Measurements from ENCODE around the gene COPB1. TPM values are rescaled to one million over a fixed set of nuclear protein-coding genes. Genes with fewer than 3 reads are reported as not detected.

Gene COPB1
- total and polyA plus RNA-seq, 2 of the 13 experiments (the other 11 are each of a cell fraction or from before 2014, with no cell fraction given), result 114 to 195 TPM

GRCh38 chr11:14519917-14520746, 20.5 kb upstream of the COPB1 start, which contains the start of gene PSMA1 (continued):
- TF ChIP-seq MXI1 (IDR thresholded peaks at IDR 0.05; ENCODE audit: borderline replicate concordance, low read depth, low read length) (peak; percentile 60; the same call in 1 of the 3 replicates), KDM5A (IDR thresholded peaks at IDR 0.05; ENCODE audit: borderline replicate concordance, low read length) (peak; percentile 80), ZNF34 (CRISPR knock-in tag; IDR thresholded peaks at IDR 0.05; ENCODE audit: borderline replicate concordance) (0 out of 2 replicates have a peak, but pooled peaks have one; percentile 64), ZNF276 (CRISPR knock-in tag; IDR thresholded peaks at IDR 0.05; ENCODE audit: low read depth) (peak; percentile 98), AFF4 (CRISPR knock-in tag; IDR thresholded peaks at IDR 0.05) (no peak), ZNF569 (CRISPR knock-in tag; IDR thresholded peaks at IDR 0.05; ENCODE audit: borderline replicate concordance) (peak; percentile 19; the same call in 1 of the 2 replicates), ARNT2 (CRISPR knock-in tag; IDR thresholded peaks at IDR 0.05; ENCODE audit: low read depth) (peak; percentile 92), ESRRA (CRISPR knock-in tag; IDR thresholded peaks at IDR 0.05; ENCODE audit: low read depth) (peak; percentile 44; the same call in 1 of the 2 replicates), SOX5 (CRISPR knock-in tag; IDR thresholded peaks at IDR 0.05; ENCODE audit: borderline replicate concordance) (peak; percentile 54; the same call in 1 of the 2 replicates), HNRNPL (IDR thresholded peaks at IDR 0.05; ENCODE audit: low read depth, low read length) (peak; percentile 60; the same call in 1 of the 2 replicates), REPIN1 (CRISPR knock-in tag; IDR thresholded peaks at IDR 0.05; ENCODE audit: borderline replicate concordance, low read depth) (peak; percentile 95), ZNF776 (CRISPR knock-in tag; IDR thresholded peaks at IDR 0.05) (peak; percentile 89; the same call in 1 of the 2 replicates), SOX13 (IDR thresholded peaks at IDR 0.05) (no peak), SOX13 (CRISPR knock-in tag; conservative IDR thresholded peaks at IDR 0.05 in 1 of 2, IDR thresholded peaks at IDR 0.05 in 1 of 2) (peak in 1 of 2 experiments; percentile 35; a peak in 1 of 4 replicates), LCORL (IDR thresholded peaks at IDR 0.05) (peak; percentile 85), LCORL (CRISPR knock-in tag; IDR thresholded peaks at IDR 0.05) (peak; percentile 55; the same call in 1 of the 2 replicates), ZBTB3 (CRISPR knock-in tag; IDR thresholded peaks at IDR 0.05; ENCODE audit: borderline replicate concordance, low read depth) (0 out of 2 replicates have a peak, but pooled peaks have one; percentile 50), HDAC2 (CRISPR knock-in tag; IDR thresholded peaks at IDR 0.05) (peak; percentile 71), ZNF501 (CRISPR knock-in tag; IDR thresholded peaks at IDR 0.05) (peak; percentile 87), TGIF2 (CRISPR knock-in tag; IDR thresholded peaks at IDR 0.05) (peak; percentile 56; the same call in 1 of the 2 replicates), FOXP4 (CRISPR knock-in tag; IDR thresholded peaks at IDR 0.05) (peak; percentile 56; the same call in 1 of the 2 replicates), ELF1 (CRISPR knock-in tag; IDR thresholded peaks at IDR 0.05) (peak; percentile 70)
